ENCODE data around the gene CCNK.

The CCNK gene

GRCh38 chr14:99465288-99465687 lies 15.9 kb upstream of the CCNK start:
- in situ Hi-C loops (cut with MboI; ENCODE audit: low sequenced_read_pairs), result no loop called here

- in situ Hi-C loops (cut with MboI; ENCODE audit: low sequenced_read_pairs), result no loop called here
Measured at GRCh38 chr14:99466758-99467157, 14.5 kb upstream of the CCNK start.

GRCh38 chr14:99467336-99468078 lies 13.7 kb upstream of the CCNK start:
- in situ Hi-C loops (cut with MboI; ENCODE audit: low sequenced_read_pairs), result no loop called here

- in situ Hi-C loops (cut with MboI; ENCODE audit: low sequenced_read_pairs), result no loop called here
Measured at GRCh38 chr14:99468081-99468480, 13.1 kb upstream of the CCNK start.

GRCh38 chr14:99468836-99469592 lies 12.2 kb upstream of the CCNK start:
- in situ Hi-C loops (cut with MboI; ENCODE audit: low sequenced_read_pairs), result no loop called here

GRCh38 chr14:99471731-99472130 lies 9.5 kb upstream of the CCNK start:
- in situ Hi-C loops (cut with MboI; ENCODE audit: low sequenced_read_pairs), result no loop called here

- in situ Hi-C loops (cut with MboI; ENCODE audit: low sequenced_read_pairs), result no loop called here
Measured at GRCh38 chr14:99472937-99473336, 8.3 kb upstream of the CCNK start.

GRCh38 chr14:99473458-99473857 lies 7.8 kb upstream of the CCNK start:
- in situ Hi-C loops (cut with MboI; ENCODE audit: low sequenced_read_pairs), result no loop called here

- in situ Hi-C loops (cut with MboI; ENCODE audit: low sequenced_read_pairs), result no loop called here
Measured at GRCh38 chr14:99475179-99475578, 6.0 kb upstream of the CCNK start.

GRCh38 chr14:99475660-99476059 lies 5.5 kb upstream of the CCNK start:
- in situ Hi-C loops (cut with MboI; ENCODE audit: low sequenced_read_pairs), result no loop called here

- in situ Hi-C loops (cut with MboI; ENCODE audit: low sequenced_read_pairs), result no loop called here
Measured at GRCh38 chr14:99476864-99477263, 4.3 kb upstream of the CCNK start.

- in situ Hi-C loops (cut with MboI; ENCODE audit: low sequenced_read_pairs), result no loop called here
Measured at GRCh38 chr14:99478128-99478527, 3.1 kb upstream of the CCNK start.

GRCh38 chr14:99479160-99479905 lies 1.9 kb upstream of the CCNK start:
- in situ Hi-C loops (cut with MboI; ENCODE audit: low sequenced_read_pairs), result no loop called here

GRCh38 chr14:99479906-99480869 lies 1.0 kb upstream of the CCNK start, which contains the start of gene SETD3:
SETD3 (minus strand) TSS chr14:99480859; CDS start chr14:99465805, 15,054 bp downstream.
- in situ Hi-C loops (cut with MboI; ENCODE audit: low sequenced_read_pairs), result no loop called here

GRCh38 chr14:99481745-99482099 lies 513 bp downstream of the CCNK start:
- in situ Hi-C loops (cut with MboI; ENCODE audit: low sequenced_read_pairs), result no loop called here

GRCh38 chr14:99484106-99484505 lies 2.9 kb downstream of the CCNK start:
- in situ Hi-C loops (cut with MboI; ENCODE audit: low sequenced_read_pairs), result no loop called here

GRCh38 chr14:99497341-99497740 lies 16.1 kb downstream of the CCNK start:
- in situ Hi-C loops (cut with MboI; ENCODE audit: low sequenced_read_pairs), result no loop called here

- in situ Hi-C loops (cut with MboI; ENCODE audit: low sequenced_read_pairs), result no loop called here
Measured at GRCh38 chr14:99497894-99498293, 16.7 kb downstream of the CCNK start.

GRCh38 chr14:99502989-99503421 lies 21.8 kb downstream of the CCNK start:
- in situ Hi-C loops (cut with MboI; ENCODE audit: low sequenced_read_pairs), result no loop called here

GRCh38 chr14:99503848-99504453 lies 22.7 kb downstream of the CCNK start:
- in situ Hi-C loops (cut with MboI; ENCODE audit: low sequenced_read_pairs), result no loop called here
